Naive thymus-derived CD4-positive, alpha-beta T cell (primary cell): ENCODE measurements around the gene ANKRD1. TPM values are rescaled to one million over a fixed set of nuclear protein-coding genes. Genes with fewer than 3 reads are reported as not detected.

Experiments used
- polyA plus RNA-seq, 2 donors: library from polyadenylated mRNA; unstranded; fragments of 300-500 nt; fragmentation: Illumina TruSeq; gene quantifications; one replicate each; pipeline ENCODE4 v1.2.3, GENCODE V29; 2021
- total RNA-seq, 6 experiments: library from RNA in 5 of 6; stranded (reverse) in 5 of 6; gene quantifications; 1 replicate in 5 of 6; 2 replicates in 1 of 6; pipeline ENCODE4 v1.2.3 and lab custom pipeline; 2021 to 2026

ANKRD1 gene
- total and polyA plus RNA-seq, 7 experiments from 2014 or later, result not detected

Other genes starting within 250 kb of the ANKRD1 start
- gene HTR7, start 63.0 kb downstream of the ANKRD1 start, total RNA-seq, result under 1 TPM in 3 of 5 experiments, not detected in 2; 0.11 to 0.32 (median 0.13) TPM
- gene HTR7, start 63.0 kb downstream of the ANKRD1 start, polyA plus RNA-seq, result not detected
- gene RPP30, start 49.1 kb downstream of the ANKRD1 start, total RNA-seq, result 10 to 100 TPM; 24.1 to 45.6 (median 38.0) TPM
- 10 to 100 TPM; 47.3 to 50.0 TPM for gene RPP30, start 49.1 kb downstream of the ANKRD1 start, polyA plus RNA-seq